RKO (cell line): Measurements from ENCODE around the gene ARL16.

Experiments
- DNase-seq: peaks from one replicate; pipeline ENCODE4 v3.0.0-alpha.2; 2016; ENCODE audit warnings: low spot score

Gene ARL16

GRCh38 chr17:81712468-81713003 lies 28.9 kb upstream of the ARL16 start:
- DNase-seq = peak; percentile 61

DNA sequence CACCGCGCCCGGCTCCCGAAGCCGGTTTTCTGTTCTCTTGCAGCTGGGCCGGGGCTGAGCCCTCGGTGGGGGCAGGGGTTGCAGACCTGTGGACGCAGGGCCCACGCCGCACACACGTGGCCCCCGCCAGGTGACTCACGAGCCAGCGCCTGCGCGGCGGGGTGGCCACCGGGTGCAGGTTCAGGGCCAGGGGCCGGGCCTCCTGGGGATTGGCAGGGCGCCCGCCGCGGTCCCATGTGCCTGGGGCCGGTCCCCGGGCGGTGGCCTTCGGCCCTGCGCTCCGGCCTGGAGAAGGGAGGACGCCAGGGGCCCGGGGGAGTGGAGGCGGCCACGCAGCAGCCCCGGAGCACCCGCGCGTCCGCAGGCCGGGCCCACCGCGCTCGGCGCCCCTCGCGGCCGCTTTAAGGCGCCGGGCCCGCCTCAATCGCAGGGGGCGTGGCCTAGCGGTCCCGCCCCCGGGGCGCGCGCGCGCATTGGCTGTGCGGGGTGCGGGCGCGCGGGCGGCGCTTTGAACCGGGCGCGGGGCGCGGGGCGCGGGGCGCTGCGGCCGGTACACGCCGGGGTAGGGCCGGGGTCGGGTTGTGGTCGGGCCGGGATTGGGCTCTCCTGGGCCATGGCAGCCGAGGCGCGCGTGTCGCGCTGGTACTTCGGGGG lies 28.3 kb upstream of the ARL16 start, which contains the start of gene SLC25A10:
Gene SLC25A10 (plus strand): TSS at position 471 of the 654 bp plus-strand sequence. CDS start 143 bp downstream, at position 614.
- DNase-seq = peak; percentile 90

- no peak for DNase-seq
These were observed 27.1 kb upstream of the ARL16 start for GRCh38 chr17:81710514-81711308.

DNA sequence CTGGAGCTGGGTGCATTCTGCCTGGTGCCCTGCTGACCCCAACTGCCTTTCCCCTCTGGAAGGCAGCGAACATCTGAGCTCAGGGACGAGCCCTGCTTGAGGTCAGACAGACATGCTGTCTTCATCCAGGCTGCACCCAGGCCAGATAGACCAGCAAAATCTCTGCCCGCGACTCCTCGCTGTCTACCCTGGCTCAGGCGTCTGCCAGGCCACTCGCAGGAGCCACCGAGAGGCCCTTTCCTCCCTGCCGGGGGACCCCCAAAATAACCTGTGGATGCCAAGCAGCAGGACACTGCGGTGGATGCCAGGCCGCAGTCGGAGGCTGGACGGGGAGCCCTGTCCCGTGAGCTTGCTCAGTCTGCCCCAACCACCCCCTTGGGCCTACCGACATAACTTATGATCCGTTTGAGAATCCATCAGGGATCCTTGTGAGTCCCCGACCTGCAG lies 25.2 kb upstream of the ARL16 start:
- no peak for DNase-seq

GRCh38 chr17:81707725-81708646 lies 24.4 kb upstream of the ARL16 start:
- DNase-seq = no peak

GRCh38 chr17:81706757-81707624 lies 23.4 kb upstream of the ARL16 start:
- no peak for DNase-seq

DNA sequence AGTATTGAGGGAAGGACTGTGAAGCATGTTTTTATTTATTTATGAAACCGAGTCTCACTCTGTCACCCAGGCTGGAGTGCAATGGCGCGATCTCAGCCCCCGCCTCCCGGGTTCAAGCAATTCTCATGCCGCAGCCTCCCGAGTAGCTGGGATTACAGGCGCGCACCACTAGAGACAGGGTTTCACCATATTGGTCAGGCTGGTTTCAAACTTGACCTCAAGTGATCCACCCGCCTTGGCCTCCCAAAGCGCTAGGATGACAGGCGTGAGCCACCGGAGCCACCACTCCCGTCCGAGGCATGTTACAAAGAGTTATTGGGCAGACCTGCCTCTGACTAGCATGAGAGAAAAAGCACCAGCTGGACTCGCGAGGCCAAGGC lies 22.6 kb upstream of the ARL16 start:
- no peak for DNase-seq

DNA sequence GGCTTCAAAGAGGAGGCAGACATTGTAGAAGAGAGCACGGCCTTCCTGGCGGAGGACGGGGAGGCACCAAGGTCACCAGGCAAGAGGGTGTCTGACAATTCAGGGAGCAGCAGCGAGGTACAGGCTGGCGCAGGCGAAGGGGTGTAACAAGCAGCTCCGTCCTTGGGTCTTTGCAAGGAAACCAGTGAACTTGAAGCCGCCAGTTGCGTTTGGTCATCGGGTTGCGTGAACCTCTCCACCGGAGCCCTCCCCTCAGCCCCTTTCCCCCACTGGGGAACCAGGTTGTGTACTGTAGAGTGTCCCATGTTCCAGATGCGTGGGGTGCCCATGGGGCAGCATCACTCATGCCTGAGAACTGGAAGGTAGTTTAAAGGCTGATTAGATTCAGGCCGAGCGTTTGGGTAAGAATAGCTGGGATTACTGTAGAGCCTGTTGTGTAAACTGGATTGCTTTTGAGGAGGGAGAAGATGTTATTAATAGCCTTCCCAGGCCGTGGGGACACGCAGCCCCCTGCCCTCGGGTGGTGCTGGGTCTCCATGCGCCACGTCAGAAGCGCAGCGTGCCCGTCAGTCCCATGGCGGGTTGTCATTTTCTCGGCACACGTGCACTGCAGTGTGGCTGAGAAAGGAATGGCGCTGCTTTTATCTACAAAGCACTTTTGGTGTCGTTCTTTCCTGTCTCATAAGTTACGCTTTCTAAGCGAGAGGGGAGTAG lies 22.1 kb upstream of the ARL16 start:
- no peak for DNase-seq

DNA sequence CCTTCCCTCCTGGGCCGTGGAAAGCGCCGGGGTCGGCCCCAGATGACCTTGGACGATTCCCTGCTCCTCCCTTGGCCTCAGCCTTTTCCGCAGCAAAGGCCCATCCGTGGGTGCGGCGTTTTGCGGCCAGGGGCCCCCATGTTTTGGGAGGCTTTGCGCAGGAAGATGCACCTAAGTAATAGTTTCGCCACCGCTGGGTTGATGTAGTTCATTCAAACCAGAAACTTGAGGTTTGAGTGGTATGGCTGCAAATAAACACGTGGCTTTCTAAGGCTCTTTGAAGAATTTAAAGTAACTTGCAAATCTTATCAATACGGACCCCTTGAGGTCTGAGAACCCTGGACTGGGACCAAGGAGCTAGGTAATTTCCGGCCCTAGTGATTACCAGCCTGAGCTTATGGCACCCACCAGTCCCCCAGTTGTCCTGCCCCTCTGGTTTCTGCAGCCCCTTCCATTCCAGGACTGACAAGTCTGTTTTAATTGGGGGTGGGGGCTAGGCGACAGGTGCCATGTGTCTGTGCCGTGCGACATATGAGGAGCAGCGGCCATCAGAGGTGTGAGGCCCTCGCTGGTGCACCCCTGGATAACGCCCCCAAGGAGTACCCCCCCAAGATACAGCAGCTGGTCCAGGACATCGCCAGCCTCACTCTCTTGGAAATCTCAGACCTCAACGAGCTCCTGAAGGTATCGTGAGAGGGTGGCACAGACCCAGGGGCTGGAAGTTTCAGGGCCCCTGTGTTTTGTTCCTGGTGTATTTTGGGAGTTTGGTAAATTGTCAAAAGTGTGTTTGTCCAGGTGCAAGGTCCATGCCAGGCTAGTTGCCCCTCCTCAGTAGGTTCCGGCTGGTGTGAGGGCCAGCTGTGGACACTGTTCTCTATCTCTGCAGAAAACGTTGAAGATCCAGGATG lies 20.4 kb upstream of the ARL16 start:
- DNase-seq = no peak

- DNase-seq = peak; percentile 93
These were observed 19.5 kb upstream of the ARL16 start, which contains the start of gene MRPL12 for GRCh38 chr17:81702934-81703746. MRPL12 (plus strand) TSS chr17:81703367; CDS start chr17:81703502, 135 bp downstream.

GRCh38 chr17:81701288-81702071 lies 17.9 kb upstream of the ARL16 start:
- peak; percentile 54 for DNase-seq

DNA sequence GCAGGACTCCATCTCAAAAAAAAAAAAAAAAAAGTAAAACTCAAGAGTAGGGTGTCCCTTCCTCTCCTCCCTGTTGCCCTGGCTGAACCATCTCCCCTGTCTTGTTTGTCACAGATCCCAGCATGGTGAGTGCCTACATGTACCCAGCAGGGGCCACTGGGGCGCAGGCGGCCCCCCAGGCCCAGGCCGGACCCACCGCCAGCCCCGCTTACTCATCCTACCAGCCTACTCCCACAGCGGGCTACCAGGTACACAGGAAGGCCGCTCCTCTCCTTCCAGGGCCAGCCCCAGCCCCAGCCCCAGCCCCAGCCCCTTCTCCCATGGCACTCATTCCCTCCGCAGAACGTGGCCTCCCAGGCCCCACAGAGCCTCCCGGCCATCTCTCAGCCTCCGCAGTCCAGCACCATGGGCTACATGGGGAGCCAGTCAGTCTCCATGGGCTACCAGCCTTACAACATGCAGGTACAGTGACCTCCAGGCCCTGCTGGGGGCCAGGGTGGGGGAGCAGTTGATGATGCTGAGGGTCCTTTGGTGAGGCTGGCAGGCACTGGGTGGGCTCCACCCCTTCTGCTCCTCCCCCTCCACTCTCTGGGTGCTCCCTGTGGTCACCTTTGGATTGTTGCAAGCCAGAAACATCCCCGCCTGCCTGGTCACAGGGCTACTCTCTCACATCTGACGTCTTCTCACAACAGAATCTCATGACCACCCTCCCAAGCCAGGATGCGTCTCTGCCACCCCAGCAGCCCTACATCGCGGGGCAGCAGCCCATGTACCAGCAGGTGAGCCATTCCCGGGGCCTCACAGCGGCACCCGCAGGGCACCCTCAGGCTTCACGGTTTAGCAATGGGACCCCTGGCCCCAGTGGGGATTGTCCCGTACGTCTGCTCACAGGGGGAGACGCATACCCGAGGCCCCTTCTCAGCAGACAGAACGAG lies 17.0 kb upstream of the ARL16 start:
- no peak for DNase-seq

GRCh38 chr17:81697261-81698044 lies 13.9 kb upstream of the ARL16 start:
- no peak for DNase-seq

DNA sequence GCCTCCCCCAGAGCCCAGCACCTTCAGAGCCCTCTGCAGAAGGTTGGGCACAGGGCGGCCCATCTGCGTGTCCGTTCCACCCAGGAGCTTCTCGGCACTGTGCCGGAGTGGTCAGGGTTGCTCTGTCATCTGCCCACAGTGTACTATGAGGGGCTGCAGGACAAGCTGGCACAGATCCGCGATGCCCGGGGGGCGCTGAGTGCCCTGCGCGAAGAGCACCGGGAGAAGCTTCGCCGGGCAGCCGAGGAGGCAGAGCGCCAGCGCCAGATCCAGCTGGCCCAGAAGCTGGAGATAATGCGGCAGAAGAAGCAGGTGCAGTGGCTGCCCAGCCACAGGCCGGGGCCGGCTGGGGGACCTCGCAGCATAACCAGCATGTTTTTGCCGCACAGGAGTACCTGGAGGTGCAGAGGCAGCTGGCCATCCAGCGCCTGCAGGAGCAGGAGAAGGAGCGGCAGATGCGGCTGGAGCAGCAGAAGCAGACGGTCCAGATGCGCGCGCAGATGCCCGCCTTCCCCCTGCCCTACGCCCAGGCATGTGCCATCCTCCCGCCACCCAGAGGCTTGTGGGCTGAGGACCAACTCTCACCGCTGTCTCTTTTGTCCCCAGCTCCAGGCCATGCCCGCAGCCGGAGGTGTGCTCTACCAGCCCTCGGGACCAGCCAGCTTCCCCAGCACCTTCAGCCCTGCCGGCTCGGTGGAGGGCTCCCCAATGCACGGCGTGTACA lies 12.8 kb upstream of the ARL16 start:
- no peak for DNase-seq

- no peak for DNase-seq
These were observed 12.2 kb upstream of the ARL16 start for GRCh38 chr17:81695801-81696200.
